K562 (cell line): ENCODE results near the gene PSMD14.

Experiments
- CBX3 ChIP-seq, 2 experiments: IDR thresholded peaks; 1 replicate in 1 of 2; 2 replicates in 1 of 2; pipeline ENCODE4 v1.6.1; 2012; ENCODE audit warnings: inconsistent platforms in 2 of 2, low read length in 2 of 2, borderline replicate concordance in 1 of 2, control low read depth in 1 of 2
- CCAR2 ChIP-seq: fragments of 200-400 bp; formaldehyde crosslinking; IDR thresholded peaks from 2 replicates; pipeline ENCODE4 v1.6.1; 2017; ENCODE audit warnings: mild to moderate bottlenecking, low read depth, low read length
- CEBPB ChIP-seq: fragments of 450-650 bp; IDR thresholded peaks from 2 replicates; pipeline ENCODE4 v1.6.1; 2016; ENCODE audit warnings: missing genetic modification characterization, missing compliant biosample characterization
- CTCF ChIP-seq, 3 experiments: IDR thresholded peaks in 2 of 3; conservative IDR thresholded peaks in 1 of 3; 2 replicates each; pipeline ENCODE4 v1.5.1; 2011 to 2012; ENCODE audit warnings: low read length in 3 of 3, mild to moderate bottlenecking in 3 of 3, control low read depth in 2 of 3, improper control_type of control experiment in 1 of 3, inconsistent platforms in 1 of 3, low read depth in 1 of 3, mixed read lengths in 1 of 3, moderate library complexity in 1 of 3; ENCODE audit not compliant: insufficient read depth in 2 of 3
- DPF2 ChIP-seq: fragments of 450-650 bp; IDR thresholded peaks from 2 replicates; pipeline ENCODE4 v1.6.1; 2016
- RCOR1 ChIP-seq, 2 experiments: IDR thresholded peaks; 2 replicates each; pipeline ENCODE4 v1.6.1; 2012; ENCODE audit warnings: low read depth in 2 of 2, low read length in 2 of 2, borderline replicate concordance in 1 of 2, improper control_type of control experiment in 1 of 2
- REST ChIP-seq, 2 experiments: fragments of 450-650 bp; formaldehyde crosslinking in 1 of 2; IDR thresholded peaks; 2 replicates each; pipeline versions ENCODE4 v1.4.0 to v1.6.1; 2014 to 2020; ENCODE audit warnings: mild to moderate bottlenecking in 2 of 2, borderline replicate concordance in 1 of 2, low read depth in 1 of 2
- SMAD1 ChIP-seq: fragments of 150-350 bp; IDR thresholded peaks from 2 replicates; pipeline ENCODE4 v1.6.1; 2014; ENCODE audit warnings: low read length, low read depth; ENCODE audit not compliant: partially characterized antibody
- SPI1 ChIP-seq: IDR thresholded peaks from 2 replicates; pipeline ENCODE4 v1.6.1; 2011; ENCODE audit warnings: low read depth, low read length, control low read depth, borderline replicate concordance
- TAF1 ChIP-seq: IDR thresholded peaks from 2 replicates; pipeline ENCODE4 v1.6.1; 2011; ENCODE audit warnings: mild to moderate bottlenecking, low read length, moderate library complexity; ENCODE audit not compliant: insufficient read depth, control insufficient read depth, severe bottlenecking; ENCODE audit errors: extremely low read depth
- TBP ChIP-seq: optimal IDR thresholded peaks from 2 replicates; pipeline ENCODE3; 2011; ENCODE audit warnings: low read depth, low read length, improper control_type of control experiment
- TCF7 ChIP-seq: sonication (generic); IDR thresholded peaks from 2 replicates; pipeline ENCODE4 v1.6.1; 2016; ENCODE audit warnings: antibody characterized with exemption, borderline replicate concordance
- ZKSCAN1 ChIP-seq: fragments of 150-350 bp; IDR thresholded peaks from 2 replicates; pipeline ENCODE4 v1.6.1; 2016; ENCODE audit warnings: low read depth, low read length
- ZNF398 ChIP-seq: fragments of 250-450 bp; sonication (Bioruptor Pico); IDR thresholded peaks from 2 replicates; pipeline ENCODE4 v1.8.0; 2021; ENCODE audit warnings: moderate library complexity, mild to moderate bottlenecking, inconsistent platforms

- TF ChIP-seq CTCF (IDR thresholded peaks at IDR 0.05 in 2 of 3, conservative IDR thresholded peaks at IDR 0.05 in 1 of 3; ENCODE audit: insufficient read depth in 2 of 3, low read depth in 1 of 3, low read length in 3 of 3) (no peak), DPF2 (no peak), ZKSCAN1 (no peak), REST (IDR thresholded peaks at IDR 0.05; ENCODE audit: borderline replicate concordance) (no peak), REST (CRISPR knock-in tag; IDR thresholded peaks at IDR 0.05; ENCODE audit: low read depth) (no peak), TBP (no peak), CBX3 (IDR thresholded peaks at IDR 0.05; ENCODE audit: borderline replicate concordance in 1 of 2, low read length in 2 of 2) (no peak), TAF1 (no peak), SPI1 (no peak), RCOR1 (IDR thresholded peaks at IDR 0.05; ENCODE audit: borderline replicate concordance in 1 of 2, low read depth in 2 of 2, low read length in 2 of 2) (no peak), SMAD1 (no peak), CEBPB (no peak), CCAR2 (no peak), ZNF398 (CRISPR knock-in tag) (no peak), TCF7 (no peak)
Observed at GRCh38 chr2:161424394-161424769, 116.2 kb downstream of the PSMD14 start.
